CD14-positive monocyte (primary cell): ENCODE data around the gene ENO2. TPM values are rescaled to one million over a fixed set of nuclear protein-coding genes. Genes with fewer than 3 reads are reported as not detected.

Experiments used
- DNase-seq, 3 donors: peaks; one replicate each; pipeline ENCODE4 v3.0.0-alpha.2; 2011 to 2022
- H2AFZ ChIP-seq: 2 replicates; pipeline ENCODE4 v1.6.0; 2012; ENCODE audit warnings: mild to moderate bottlenecking, low read depth, low read length, inconsistent platforms; ENCODE audit not compliant: insufficient read depth, poor library complexity, severe bottlenecking
- H3K27ac ChIP-seq, 2 donors: 1 replicate in 1 of 2; 2 replicates in 1 of 2; pipeline ENCODE4 v1.5.1; 2012 to 2013; ENCODE audit warnings: low read length in 2 of 2, control low read depth in 1 of 2, inconsistent platforms in 1 of 2, low read depth in 1 of 2, mild to moderate bottlenecking in 1 of 2
- H3K27me3 ChIP-seq, 2 donors: one replicate each; pipeline versions ENCODE4 v1.6.0 to v1.6.1; 2011 to 2013; ENCODE audit warnings: low read length in 2 of 2; ENCODE audit not compliant: control insufficient read depth in 2 of 2, insufficient read depth in 2 of 2
- H3K36me3 ChIP-seq, 2 donors: replicated peaks in 1 of 2; 1 replicate in 1 of 2; 2 replicates in 1 of 2; pipeline versions ENCODE4 v1.5.1 to v1.6.1; 2012 to 2013; ENCODE audit warnings: low read length in 2 of 2, control low read depth in 1 of 2, inconsistent platforms in 1 of 2, mild to moderate bottlenecking in 1 of 2; ENCODE audit not compliant: insufficient read depth in 2 of 2, control insufficient read depth in 1 of 2
- H3K4me1 ChIP-seq, 2 donors: 1 replicate in 1 of 2; 2 replicates in 1 of 2; pipeline versions ENCODE4 v1.5.1 to v1.6.1; 2012 to 2013; ENCODE audit warnings: low read length in 2 of 2, control low read depth in 1 of 2, inconsistent platforms in 1 of 2, mild to moderate bottlenecking in 1 of 2, moderate library complexity in 1 of 2; ENCODE audit not compliant: insufficient read depth in 2 of 2, control insufficient read depth in 1 of 2
- H3K4me2 ChIP-seq: replicated peaks from 2 replicates; pipeline ENCODE3; 2012; ENCODE audit warnings: low read length, moderate library complexity, mild to moderate bottlenecking; ENCODE audit not compliant: poor library complexity, severe bottlenecking; ENCODE audit errors: extremely low read depth
- H3K4me3 ChIP-seq, 3 experiments: fragments of 200-600 bp in 1 of 3; sonication (generic) in 1 of 3; replicated peaks in 1 of 3; 1 replicate in 2 of 3; 2 replicates in 1 of 3; pipeline ENCODE4 v1.5.1; 2011 to 2013; ENCODE audit warnings: low read length in 3 of 3, mild to moderate bottlenecking in 3 of 3, control low read depth in 2 of 3, low read depth in 2 of 3, inconsistent platforms in 1 of 3, moderate library complexity in 1 of 3
- H3K79me2 ChIP-seq: 2 replicates; pipeline ENCODE4 v1.6.0; 2012; ENCODE audit warnings: mild to moderate bottlenecking, control low read depth, inconsistent platforms, low read length, moderate library complexity; ENCODE audit not compliant: insufficient read depth
- H3K9ac ChIP-seq: 2 replicates; pipeline ENCODE4 v1.6.0; 2017; ENCODE audit warnings: low read length, mild to moderate bottlenecking; ENCODE audit not compliant: insufficient read depth, poor library complexity, severe bottlenecking
- H3K9me3 ChIP-seq, 2 donors: replicated peaks in 1 of 2; 1 replicate in 1 of 2; 2 replicates in 1 of 2; pipeline versions ENCODE4 v1.5.1 to v1.6.1; 2012 to 2013; ENCODE audit warnings: low read length in 2 of 2, control low read depth in 1 of 2; ENCODE audit not compliant: control insufficient read depth in 1 of 2, insufficient read depth in 1 of 2
- H4K20me1 ChIP-seq: 2 replicates; pipeline ENCODE4 v1.6.0; 2012; ENCODE audit warnings: mild to moderate bottlenecking, low read length, control low read depth, moderate library complexity; ENCODE audit not compliant: insufficient read depth
- H3K27ac Mint-ChIP-seq, 7 donors: one replicate each; pipeline ENCODE4 v1.8.0; 2020; ENCODE audit warnings: mild to moderate bottlenecking in 7 of 7, mixed read lengths in 7 of 7, moderate library complexity in 6 of 7, inconsistent platforms in 2 of 7
- H3K27me3 Mint-ChIP-seq, 3 donors: one replicate each; pipeline ENCODE4 v1.8.0; 2021 to 2022; ENCODE audit warnings: low read depth in 3 of 3, mild to moderate bottlenecking in 3 of 3, mixed read lengths in 3 of 3, moderate library complexity in 3 of 3, inconsistent platforms in 1 of 3
- H3K36me3 Mint-ChIP-seq, 2 donors: one replicate each; pipeline ENCODE4 v1.8.0; 2020; ENCODE audit warnings: mixed read lengths in 2 of 2, inconsistent platforms in 1 of 2, mild to moderate bottlenecking in 1 of 2
- H3K4me1 Mint-ChIP-seq: one replicate; pipeline ENCODE4 v1.8.0; 2020; ENCODE audit warnings: mild to moderate bottlenecking, mixed read lengths
- H3K4me3 Mint-ChIP-seq, 2 donors: one replicate each; pipeline ENCODE4 v1.8.0; 2020; ENCODE audit warnings: mild to moderate bottlenecking in 2 of 2, mixed read lengths in 2 of 2, moderate library complexity in 1 of 2
- H3K9me3 Mint-ChIP-seq, 7 donors: one replicate each; pipeline ENCODE4 v1.8.0; 2020 to 2022; ENCODE audit warnings: mixed read lengths in 7 of 7, mild to moderate bottlenecking in 6 of 7, moderate library complexity in 6 of 7, inconsistent platforms in 2 of 7
- CTCF ChIP-seq: fragments of 200-600 bp; IDR thresholded peaks from one replicate; pipeline ENCODE4 v1.8.0; 2022; ENCODE audit warnings: antibody characterized with exemption, mild to moderate bottlenecking
- WGBS: methylation state at CpG from one replicate; pipeline ENCODE4 v1.1.5; 2013; ENCODE audit warnings: missing lambda C conversion rate; ENCODE audit not compliant: insufficient coverage; 5-methylcytosine and 5-hydroxymethylcytosine counted together
- intact Hi-C, 2 donors: fragments of 100-400 bp; cut with micrococcal nuclease; formaldehyde crosslinking; loops; one replicate each; pipeline versions ENCODE4 v1.15.0 to v1.15.1; 2023
- polyA plus RNA-seq, 3 donors: library from polyadenylated mRNA; depleted of rRNA in 1 of 3; unstranded in 2 of 3; stranded (reverse) in 1 of 3; fragments of 300-500 nt in 2 of 3; fragments of >200 nt in 1 of 3; fragmentation: Illumina TruSeq in 2 of 3; gene quantifications; 1 replicate in 2 of 3; 2 replicates in 1 of 3; pipeline ENCODE4 v1.2.3, GENCODE V29; 2012 to 2021

The ENO2 gene
- polyA plus RNA-seq, 3 donors = 0.09 to 0.43 (median 0.19) TPM

- no peak for DNase-seq
- H3K4me3 ChIP-seq = peak overlapping the region in 1 of 3 experiments; percentile 72
Observed at GRCh38 chr12:6945613-6946012, 31.2 kb downstream of the ENO2 start.

More at GRCh38 chr12:6945613-6946012, 31.2 kb downstream of the ENO2 start:
- H3K9me3 ChIP-seq = no peaks in the 10 kb centered on the region
- TF ChIP-seq CTCF = no peak
- H3K27ac Mint-ChIP-seq = peak overlapping the region in 2 of 7 donors; percentile 6 to 54
- H2AFZ ChIP-seq = no peak overlapping the region
- H3K4me1 Mint-ChIP-seq = peaks cover 76% of the 10 kb centered on the region
- peaks cover 3% of the 10 kb centered on the region in 2 donors for H3K36me3 Mint-ChIP-seq
- H3K4me3 Mint-ChIP-seq = no peak overlapping the region
- H3K79me2 ChIP-seq = peaks cover 17% of the 10 kb centered on the region
- peaks cover 73 to 78% of the 10 kb centered on the region in 2 donors for H3K4me1 ChIP-seq
- 75% methylated on average over 8 of the region's 11 CpGs for WGBS
- intact Hi-C loops = loop anchor here (1.0 to 2.0 kb wide), 3 partner anchors 13 to 19 kb away; no protein-coding TSS in a partner anchor
- H3K36me3 ChIP-seq = no peaks in the 10 kb centered on the region
- peaks cover 0 to 2% (median 0%) of the 10 kb centered on the region in 3 donors for H3K27me3 Mint-ChIP-seq
- H3K4me2 ChIP-seq = peak overlapping the region; percentile 73
- no peak overlapping the region for H3K9ac ChIP-seq
- H3K27me3 ChIP-seq = no peaks in the 10 kb centered on the region
- H3K27ac ChIP-seq = no peak overlapping the region
- no peaks in the 10 kb centered on the region for H4K20me1 ChIP-seq
- H3K9me3 Mint-ChIP-seq = peaks cover 0 to 2% (median 0%) of the 10 kb centered on the region in 7 donors
